NB4 (cell line): ENCODE data around the gene GLRX3.
"Not testable (repeated sequence)": the region's sequence is repeated elsewhere in the genome, so short reads cannot be mapped to it uniquely, and the experiment has no call there.

Experiments used
- DNase-seq: peaks from one replicate; pipeline ENCODE4 v3.0.0; 2010; ENCODE audit warnings: low read depth
- H3K4me3 ChIP-seq: one replicate; pipeline ENCODE4 v1.5.1; 2011; ENCODE audit warnings: mild to moderate bottlenecking, low read depth, low read length, moderate library complexity
- MYC ChIP-seq: IDR thresholded peaks from 2 replicates; pipeline ENCODE4 v1.6.1; 2011; ENCODE audit warnings: low read depth, low read length
- POLR2A ChIP-seq: IDR thresholded peaks from 2 replicates; pipeline ENCODE4 v1.6.1; 2011; ENCODE audit warnings: mild to moderate bottlenecking; ENCODE audit not compliant: insufficient read length; ENCODE audit errors: extremely low read depth
- TF ChIP-seq, protein P1 (sequence below): IDR thresholded peaks from one replicate; pipeline ENCODE4 v1.5.1; 2012; ENCODE audit warnings: low read depth, low read length
- TF ChIP-seq, protein P2 (sequence below): IDR thresholded peaks from 2 replicates; pipeline ENCODE4 v1.6.1; 2011; ENCODE audit warnings: low read depth, low read length

The GLRX3 gene

DNA sequence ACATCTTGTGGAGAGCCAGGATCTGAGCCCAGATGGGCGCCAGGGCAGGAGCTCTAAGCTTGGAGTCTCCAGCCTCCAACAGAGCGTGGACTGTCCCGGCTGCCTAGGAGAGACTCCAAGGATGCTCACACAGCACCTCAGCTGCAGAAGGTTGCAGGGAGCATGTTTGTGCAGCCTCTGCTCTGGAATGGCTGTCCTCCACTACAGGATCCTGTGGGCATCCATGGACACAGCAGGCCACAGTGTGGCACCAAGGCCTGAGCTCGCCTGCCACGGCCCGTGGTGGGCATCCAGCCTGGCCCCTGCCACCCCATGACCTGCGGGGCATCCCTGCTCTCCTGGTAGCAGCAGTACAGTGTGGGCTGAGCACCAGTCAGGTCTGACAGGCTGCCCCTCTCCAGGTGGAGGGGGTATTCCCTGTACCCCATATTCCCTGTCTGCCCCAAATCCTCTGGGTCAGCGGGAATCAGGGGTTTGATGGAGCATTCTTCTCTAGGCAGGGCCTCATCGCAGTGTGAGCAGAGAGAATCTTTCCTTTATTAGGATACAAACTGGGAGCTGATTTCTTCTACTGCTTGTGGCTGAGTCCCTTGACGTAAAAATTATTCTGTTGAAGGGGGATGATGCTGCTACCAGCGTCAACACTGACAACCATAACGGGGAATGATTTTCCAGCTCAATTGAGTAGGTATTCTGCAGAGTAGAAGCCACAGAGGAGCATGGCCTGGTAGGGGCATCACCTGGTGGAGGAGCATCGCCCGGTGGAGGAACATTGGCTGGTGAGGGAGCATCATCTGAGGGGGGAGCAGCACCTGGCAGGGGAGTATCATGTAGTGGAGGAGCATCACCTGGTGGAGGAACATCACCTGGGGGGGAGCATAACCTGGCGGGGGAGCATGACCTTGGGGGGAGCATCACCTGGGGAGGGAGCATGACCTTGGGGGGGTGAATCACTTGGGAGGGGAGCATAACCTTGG is 60.6 kb downstream of the GLRX3 start:
- H3K4me3 ChIP-seq = no peak overlapping the region
- no peak for DNase-seq
- TF ChIP-seq POLR2A (no peak), MYC (no peak)
- TF ChIP-seq, protein P1, sequence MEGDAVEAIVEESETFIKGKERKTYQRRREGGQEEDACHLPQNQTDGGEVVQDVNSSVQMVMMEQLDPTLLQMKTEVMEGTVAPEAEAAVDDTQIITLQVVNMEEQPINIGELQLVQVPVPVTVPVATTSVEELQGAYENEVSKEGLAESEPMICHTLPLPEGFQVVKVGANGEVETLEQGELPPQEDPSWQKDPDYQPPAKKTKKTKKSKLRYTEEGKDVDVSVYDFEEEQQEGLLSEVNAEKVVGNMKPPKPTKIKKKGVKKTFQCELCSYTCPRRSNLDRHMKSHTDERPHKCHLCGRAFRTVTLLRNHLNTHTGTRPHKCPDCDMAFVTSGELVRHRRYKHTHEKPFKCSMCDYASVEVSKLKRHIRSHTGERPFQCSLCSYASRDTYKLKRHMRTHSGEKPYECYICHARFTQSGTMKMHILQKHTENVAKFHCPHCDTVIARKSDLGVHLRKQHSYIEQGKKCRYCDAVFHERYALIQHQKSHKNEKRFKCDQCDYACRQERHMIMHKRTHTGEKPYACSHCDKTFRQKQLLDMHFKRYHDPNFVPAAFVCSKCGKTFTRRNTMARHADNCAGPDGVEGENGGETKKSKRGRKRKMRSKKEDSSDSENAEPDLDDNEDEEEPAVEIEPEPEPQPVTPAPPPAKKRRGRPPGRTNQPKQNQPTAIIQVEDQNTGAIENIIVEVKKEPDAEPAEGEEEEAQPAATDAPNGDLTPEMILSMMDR = no peak
- TF ChIP-seq, protein P2, sequence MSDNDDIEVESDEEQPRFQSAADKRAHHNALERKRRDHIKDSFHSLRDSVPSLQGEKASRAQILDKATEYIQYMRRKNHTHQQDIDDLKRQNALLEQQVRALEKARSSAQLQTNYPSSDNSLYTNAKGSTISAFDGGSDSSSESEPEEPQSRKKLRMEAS = no peak

DNA sequence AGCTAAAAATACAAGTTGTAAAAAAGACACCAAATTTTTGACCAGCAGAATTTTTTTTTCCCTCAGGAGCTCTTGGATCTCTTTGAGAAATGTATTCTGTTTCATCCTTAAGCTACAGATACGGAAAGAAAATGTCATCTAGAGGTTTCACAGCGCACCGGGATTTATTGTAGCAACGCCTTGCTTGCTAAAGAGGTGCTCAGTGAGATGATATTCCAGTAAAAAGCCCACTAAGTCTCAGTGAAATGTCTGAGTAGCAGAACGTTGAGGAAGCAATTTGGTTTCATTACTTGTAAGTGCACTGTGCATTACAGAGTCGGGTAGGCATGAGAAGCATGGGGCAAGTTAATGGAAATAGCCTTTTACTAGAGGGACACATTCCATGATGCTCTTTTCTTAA is 62.5 kb downstream of the GLRX3 start:
- DNase-seq = no peak
- no peak overlapping the region for H3K4me3 ChIP-seq
- no peak for TF ChIP-seq POLR2A

DNA sequence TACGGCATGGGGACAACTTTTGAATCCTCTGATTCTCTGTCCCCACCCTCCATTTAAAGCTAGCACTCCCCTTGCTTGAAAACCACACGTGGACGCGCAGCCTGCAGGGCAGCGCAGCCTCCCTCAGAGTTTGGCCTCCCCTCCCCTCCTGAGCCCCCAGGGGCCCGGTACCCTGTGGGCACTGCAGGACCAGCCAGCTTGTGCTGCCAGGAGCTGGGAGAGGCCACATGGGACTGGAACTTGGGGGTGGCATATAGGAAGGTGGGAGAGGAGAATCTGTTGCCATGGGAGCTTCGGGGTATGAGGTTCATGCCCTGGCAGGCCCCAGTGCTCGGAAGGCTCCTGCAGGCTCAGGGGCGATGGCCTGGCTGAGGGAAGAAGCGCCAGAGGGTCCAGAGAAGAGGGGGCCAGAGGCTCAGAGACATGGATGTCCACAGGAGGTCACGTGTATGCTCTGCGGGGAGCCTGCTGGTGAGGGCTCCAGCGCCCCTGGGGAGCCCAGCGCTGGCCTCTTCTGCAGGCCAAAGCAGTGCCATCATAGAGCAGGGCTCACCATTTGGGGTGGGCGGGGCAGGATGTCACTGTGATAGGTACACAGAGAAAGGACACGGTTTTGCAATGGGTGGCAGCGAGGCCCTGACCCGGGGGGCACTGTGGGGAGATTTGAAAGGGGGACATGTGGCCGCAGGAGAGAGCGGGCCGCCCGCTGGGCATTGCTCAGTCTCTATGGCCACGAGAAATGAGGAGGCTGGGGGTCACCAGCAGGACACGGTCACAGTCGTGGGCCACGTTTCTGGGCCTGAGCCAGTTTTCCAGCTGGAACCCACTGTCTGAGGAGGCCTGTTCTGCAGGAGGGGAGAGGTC is 64.2 kb downstream of the GLRX3 start:
- DNase-seq = no peak
- TF ChIP-seq, protein P2 = no peak
- TF ChIP-seq MYC (no peak), POLR2A (no peak)
- TF ChIP-seq, protein P1 = no peak
- no peak overlapping the region for H3K4me3 ChIP-seq

DNA sequence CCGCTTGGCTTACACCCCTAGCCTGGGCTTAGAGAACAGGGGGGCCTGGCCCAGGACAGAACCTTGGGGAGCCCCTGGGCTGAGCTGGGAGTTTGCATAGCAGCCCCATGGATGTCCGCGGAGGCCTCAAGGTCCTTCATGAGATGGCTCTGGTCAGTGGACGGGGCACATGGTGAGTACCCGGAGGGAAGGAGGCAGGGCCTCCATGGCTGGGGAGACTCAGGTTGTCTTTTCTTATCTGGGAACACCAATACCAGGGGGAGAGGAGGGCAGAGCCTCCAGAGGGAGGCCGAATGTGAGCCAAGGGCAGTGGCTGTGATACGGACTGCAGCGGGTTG is 64.8 kb downstream of the GLRX3 start:
- H3K4me3 ChIP-seq = no peak overlapping the region
- no peak for DNase-seq
- no peak for TF ChIP-seq POLR2A
- TF ChIP-seq, protein P1 = no peak
- no peak for TF ChIP-seq MYC
- TF ChIP-seq, protein P2 = no peak

DNA sequence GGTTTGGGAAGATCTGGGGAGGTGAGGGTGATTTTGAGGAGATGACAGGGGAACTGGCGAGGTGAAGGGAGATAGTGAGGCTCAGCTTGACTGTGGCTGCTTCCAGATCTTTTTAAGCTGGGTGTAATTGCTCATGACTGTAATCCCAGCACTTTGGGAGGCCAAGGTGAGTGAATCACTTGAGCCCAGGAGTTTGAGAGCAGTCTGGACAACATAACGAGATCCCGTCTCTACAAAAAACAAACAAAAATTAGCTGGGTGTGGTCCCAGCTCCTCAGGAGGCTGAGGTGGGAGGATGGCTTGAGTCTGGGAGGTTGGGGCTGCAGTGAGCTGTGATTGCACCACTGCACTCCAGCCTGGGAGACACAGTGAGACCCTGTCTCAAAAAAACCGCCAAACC is 66.0 kb downstream of the GLRX3 start:
- not testable (repeated sequence) for DNase-seq

DNA sequence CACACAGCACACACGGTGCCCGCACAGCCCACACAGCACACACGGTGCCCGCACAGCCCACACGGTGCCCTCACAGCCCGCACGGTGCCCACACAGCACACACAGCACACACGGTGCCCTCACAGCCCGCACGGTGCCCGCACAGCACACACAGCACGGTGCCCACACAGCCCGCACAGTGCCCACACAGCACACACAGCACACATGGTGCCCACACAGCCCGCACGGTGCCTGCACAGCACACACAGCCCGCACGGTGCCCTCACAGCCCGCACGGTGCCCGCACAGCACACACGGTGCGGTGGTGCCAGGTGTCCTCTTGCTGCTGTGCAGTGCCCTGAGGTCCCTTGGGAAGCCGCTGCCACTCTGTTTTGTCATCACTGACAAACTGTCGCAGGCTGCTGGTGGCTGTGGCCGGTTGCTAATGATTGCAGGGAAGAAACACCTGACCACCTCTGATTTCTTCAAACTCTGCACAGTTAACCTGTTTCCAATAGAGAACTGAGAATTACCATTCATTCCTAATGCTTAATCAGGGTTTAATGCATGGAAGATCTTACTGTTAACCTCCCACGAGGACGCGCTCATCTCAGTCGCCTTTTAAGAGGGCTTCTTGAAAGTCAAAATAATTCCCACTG is 66.9 kb downstream of the GLRX3 start:
- TF ChIP-seq, protein P1 = no peak
- TF ChIP-seq POLR2A (no peak), MYC (no peak)
- TF ChIP-seq, protein P2 = no peak
- H3K4me3 ChIP-seq = no peak overlapping the region
- DNase-seq = no peak

More for the DNA sequence above, 66.0 kb downstream of the GLRX3 start:
- not testable (repeated sequence) for H3K4me3 ChIP-seq
